ELF-1 (cell line): ENCODE data around the gene OSBP2.
A peak's percentile ranks its signal among the peaks of the same experiment; 100 is the strongest.

Experiments used
- DNase-seq: peaks from one replicate; pipeline ENCODE4 v3.0.0-alpha.2; 2016; ENCODE audit warnings: low read depth, low spot score

Gene OSBP2

GRCh38 chr22:30931541-30932300 lies 237.0 kb downstream of the OSBP2 start:
- DNase-seq, result no peak

DNA sequence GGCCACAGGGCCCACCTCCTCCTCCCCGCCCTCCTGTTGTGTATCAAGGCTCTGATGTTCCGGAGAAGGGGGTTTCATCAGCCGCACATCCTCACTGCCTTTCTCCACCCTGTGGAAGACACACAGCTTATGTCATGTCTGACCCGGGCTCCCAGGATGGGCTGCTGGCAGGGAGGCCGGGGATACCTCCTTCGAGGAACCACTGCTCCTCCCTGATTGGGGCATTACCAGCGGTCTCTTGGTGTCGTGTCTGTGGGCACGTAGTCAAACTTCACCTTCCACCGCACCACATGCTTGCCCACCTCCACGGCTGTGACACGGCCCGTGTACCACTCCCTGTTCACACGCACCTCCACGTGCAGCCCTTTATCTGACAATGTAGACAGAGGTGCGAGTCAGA lies 238.0 kb downstream of the OSBP2 start:
- no peak for DNase-seq

- DNase-seq, result no peak
Measured at GRCh38 chr22:30933457-30933856, 238.8 kb downstream of the OSBP2 start.

DNA sequence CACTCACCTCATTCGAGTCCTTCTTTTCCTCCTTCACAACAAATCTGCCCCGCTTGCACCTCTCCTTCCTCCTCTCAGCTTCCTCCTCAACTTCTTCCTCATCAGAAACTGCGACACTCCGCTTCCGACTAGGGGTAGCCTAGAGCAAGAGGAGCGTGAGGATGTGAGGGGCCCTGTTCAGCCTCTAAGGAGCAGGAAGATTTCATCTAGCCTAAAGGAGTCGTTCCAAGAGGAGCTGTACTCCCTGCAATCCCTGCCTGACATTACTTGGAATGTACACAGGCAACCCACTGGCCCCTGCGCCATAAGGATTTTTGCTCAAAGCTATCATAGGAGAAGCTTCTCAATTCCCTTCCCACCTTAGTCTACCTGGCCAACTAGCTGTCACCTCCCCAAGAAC lies 239.4 kb downstream of the OSBP2 start:
- no peak for DNase-seq

DNA sequence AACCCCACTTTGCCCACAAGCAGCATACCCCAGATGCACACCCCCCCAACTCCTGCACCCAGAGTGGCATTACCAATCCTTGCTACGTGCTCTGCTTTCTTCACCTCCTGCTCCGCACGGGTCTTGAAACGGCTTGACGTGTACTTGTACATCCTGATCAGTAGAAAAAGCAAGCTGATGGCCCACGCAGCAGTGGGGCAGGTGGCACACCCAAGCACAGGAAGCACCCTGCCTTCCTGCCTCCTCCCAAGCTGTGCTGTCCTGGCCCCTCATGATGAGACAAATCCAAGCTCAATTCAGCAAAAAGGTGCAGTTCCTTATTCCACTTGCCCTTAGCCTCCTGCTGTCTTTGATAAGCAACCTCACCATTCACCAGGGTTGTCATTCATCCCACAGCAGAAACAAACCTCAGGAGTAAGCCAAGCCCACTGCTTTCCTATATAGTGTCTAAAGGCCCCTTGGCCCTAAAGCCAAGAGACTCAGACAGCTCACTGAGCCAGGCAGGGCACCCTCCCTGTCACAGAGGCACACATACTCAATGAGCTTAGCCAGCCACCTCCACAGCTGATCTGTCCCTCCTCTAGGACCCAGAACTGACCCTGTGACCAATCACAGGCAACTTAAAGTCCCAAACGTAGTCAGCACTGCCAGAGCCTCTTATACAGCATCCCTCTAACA lies 246.2 kb downstream of the OSBP2 start:
- DNase-seq, result no peak

- no peak for DNase-seq
Measured at GRCh38 chr22:30941363-30941740, 246.7 kb downstream of the OSBP2 start.

DNA sequence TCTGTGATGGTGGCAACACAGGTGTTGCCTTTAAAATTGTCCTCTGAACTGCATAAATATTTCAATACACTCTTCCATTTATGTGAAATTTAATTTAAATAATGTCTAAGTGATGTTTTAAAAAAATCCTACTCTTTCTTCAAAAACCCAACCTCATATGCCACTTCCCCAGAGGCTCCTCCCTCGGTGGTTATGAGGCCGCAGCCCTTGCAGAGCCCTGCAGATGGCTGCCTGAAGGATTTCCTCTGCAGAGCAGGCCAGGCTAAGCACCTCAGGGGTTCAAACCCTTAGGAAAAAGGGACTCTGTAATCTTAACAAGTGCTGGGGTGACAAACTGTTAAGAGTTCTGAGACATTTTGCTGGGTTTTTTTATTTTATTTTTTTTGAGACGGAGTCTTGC lies 248.7 kb downstream of the OSBP2 start:
- DNase-seq, result no peak

- no peak for DNase-seq
Measured at GRCh38 chr22:30944986-30945385, 250.3 kb downstream of the OSBP2 start.

GRCh38 chr22:30945653-30946052 lies 251.0 kb downstream of the OSBP2 start:
- DNase-seq, result no peak

GRCh38 chr22:30946354-30946753 lies 251.7 kb downstream of the OSBP2 start:
- DNase-seq, result no peak

DNA sequence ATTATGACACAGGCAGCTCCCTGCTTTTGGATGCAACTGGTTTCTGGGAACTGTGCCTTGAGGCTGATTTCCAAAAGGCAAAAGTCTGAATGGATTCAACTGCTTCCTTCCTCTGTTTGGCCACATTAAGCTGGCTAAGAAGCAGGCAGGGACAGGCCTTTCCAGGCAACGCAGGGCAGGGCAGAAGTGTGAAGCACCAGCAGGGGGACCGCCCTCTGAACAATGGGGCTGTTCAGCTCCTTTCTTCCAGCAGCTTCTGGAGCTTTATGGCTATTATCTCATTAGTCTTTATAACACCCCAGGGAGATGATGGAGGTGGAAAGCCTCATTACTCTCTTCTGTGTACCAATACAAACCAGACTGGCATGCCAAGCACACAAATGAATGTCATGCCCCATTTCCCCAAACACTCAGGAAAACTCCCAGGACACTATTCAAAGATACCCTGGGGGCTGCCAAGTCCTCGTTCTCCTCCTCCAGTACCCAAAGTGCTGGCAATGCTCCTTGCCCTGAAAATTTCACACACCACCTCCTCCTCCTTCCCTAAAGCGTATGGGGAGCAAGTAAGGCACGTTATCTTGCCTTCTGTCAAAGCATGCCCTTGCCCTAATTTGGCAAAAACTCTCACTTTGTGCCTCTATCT lies 252.6 kb downstream of the OSBP2 start:
- peak; percentile 51 for DNase-seq

DNA sequence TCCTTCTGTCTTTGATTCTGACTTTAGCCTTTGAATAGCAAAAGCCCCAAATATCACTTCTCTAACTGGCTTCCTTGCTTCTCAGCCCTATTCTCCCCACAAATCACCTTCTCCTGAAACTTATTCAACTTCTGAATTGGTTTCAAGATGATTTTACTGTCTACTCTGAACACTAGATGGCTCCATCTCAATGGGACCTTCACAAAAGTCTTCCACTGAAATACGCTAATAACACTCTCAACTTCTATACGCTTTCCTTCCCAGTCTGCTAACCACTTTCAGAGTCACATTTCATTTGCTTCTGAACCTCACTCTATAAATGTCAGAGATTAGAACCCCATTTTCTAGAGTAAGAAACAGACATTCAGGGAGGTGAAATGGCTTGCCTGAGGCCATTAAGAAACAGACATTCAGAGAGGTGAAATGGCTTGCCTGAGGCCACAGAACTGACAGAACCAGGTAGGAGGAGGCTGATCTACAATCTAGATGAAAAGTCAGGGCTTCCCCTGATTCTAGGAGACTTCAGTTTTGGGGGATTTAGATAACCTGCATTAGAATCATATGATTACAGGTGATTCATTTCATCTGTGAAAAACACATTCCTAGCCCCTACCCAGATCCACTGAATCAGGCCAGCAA lies 253.3 kb downstream of the OSBP2 start:
- DNase-seq, result peak; percentile 51

GRCh38 chr22:30948930-30949342 lies 254.3 kb downstream of the OSBP2 start:
- no peak for DNase-seq

DNA sequence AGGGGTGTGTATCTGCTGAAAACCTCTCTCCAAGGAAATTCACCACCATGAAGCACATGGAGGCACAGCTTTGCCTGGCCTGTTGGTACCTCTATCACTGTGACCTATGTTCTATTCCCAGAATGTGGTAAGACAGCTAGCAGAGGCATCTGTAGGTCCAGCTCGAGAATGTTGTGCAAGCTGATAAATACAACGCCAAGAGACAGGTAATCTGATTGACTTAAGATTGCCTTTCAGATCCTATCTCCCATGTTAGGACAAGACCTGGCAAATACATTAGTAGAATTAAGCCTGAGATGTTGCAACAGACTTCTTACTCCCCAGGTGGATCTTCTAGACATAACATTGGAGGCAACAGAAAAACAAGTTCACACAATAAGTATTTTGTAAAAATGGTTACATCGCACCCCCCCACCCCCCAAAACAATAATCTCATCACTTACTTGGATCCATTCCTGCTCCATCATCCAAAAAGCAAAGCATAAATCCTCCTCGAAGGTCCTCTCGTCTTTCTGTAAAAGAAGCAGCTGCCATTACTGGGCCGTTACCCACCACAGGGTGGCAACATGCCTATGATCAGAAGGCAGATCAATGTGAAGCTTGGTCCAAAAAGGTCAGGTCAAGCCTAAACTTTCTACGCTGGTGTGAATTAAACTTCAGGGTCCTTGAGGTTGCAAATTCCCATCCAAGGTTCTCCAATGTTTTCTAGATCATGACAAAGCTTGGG lies 255.4 kb downstream of the OSBP2 start:
- DNase-seq, result no peak

- no peak for DNase-seq
Measured at GRCh38 chr22:30953206-30953605, 258.5 kb downstream of the OSBP2 start.

- no peak for DNase-seq
Measured at GRCh38 chr22:30955153-30955552, 260.5 kb downstream of the OSBP2 start.
